Measurements from ENCODE around the gene PGA5. TPM values are rescaled to one million over a fixed set of nuclear protein-coding genes. Genes with fewer than 3 reads are reported as not detected.

Gene PGA5
- total and polyA plus RNA-seq, 9 donors = 0.27 to 1.7 (median 0.94) TPM; not detected in 4

GRCh38 chr11:61268588-61269250, 27.7 kb downstream of the PGA5 start:
- DNase-seq = no peak
- Histone ChIP-seq H3K27me3 (no peaks in the 10 kb centered on the region), H3K4me1 (ENCODE audit: insufficient read depth) (no peaks in the 10 kb centered on the region), H3K27ac (no peak overlapping the region), H3K4me3 (no peak overlapping the region), H3K9me3 (no peaks in the 10 kb centered on the region), H3K36me3 (no peaks in the 10 kb centered on the region)
- TF ChIP-seq EP300 (IDR thresholded peaks at IDR 0.05) (no peak), CTCF (IDR thresholded peaks at IDR 0.05) (no peak), POLR2A (IDR thresholded peaks at IDR 0.05) (no peak)
- intact Hi-C loops (cut with DNase I) = no loop called here
- WGBS, 3 donors = 90 to 92% (median 91%) methylated on average over 15 of the region's 15 CpGs

- no peaks in the 10 kb centered on the region for H3K9me3 ChIP-seq
- intact Hi-C loops (cut with DNase I) = no loop called here
- no peak for TF ChIP-seq EP300 (IDR thresholded peaks at IDR 0.05)
- no peak for TF ChIP-seq CTCF (IDR thresholded peaks at IDR 0.05)
- no peak for TF ChIP-seq POLR2A (IDR thresholded peaks at IDR 0.05)
- no peaks in the 10 kb centered on the region for H3K36me3 ChIP-seq
- no peak for DNase-seq
- WGBS, 3 donors = 83 to 87% (median 86%) methylated on average over 7 of the region's 7 CpGs
- no peaks in the 10 kb centered on the region for H3K4me1 ChIP-seq (ENCODE audit: insufficient read depth)
- no peaks in the 10 kb centered on the region for H3K27me3 ChIP-seq
- H3K27ac ChIP-seq = no peak overlapping the region
- H3K4me3 ChIP-seq = no peak overlapping the region
These were observed 29.5 kb downstream of the PGA5 start for GRCh38 chr11:61270354-61271076.

- 96 to 99% (median 97%) methylated on average over 3 of the region's 3 CpGs for WGBS, 3 donors
These were observed 31.8 kb downstream of the PGA5 start for GRCh38 chr11:61272731-61273130.

More at GRCh38 chr11:61272731-61273130, 31.8 kb downstream of the PGA5 start:
- Histone ChIP-seq H3K27ac (no peak overlapping the region), H3K36me3 (no peaks in the 10 kb centered on the region), H3K4me3 (no peak overlapping the region), H3K9me3 (no peaks in the 10 kb centered on the region), H3K27me3 (no peaks in the 10 kb centered on the region), H3K4me1 (ENCODE audit: insufficient read depth) (no peaks in the 10 kb centered on the region)
- no peak for DNase-seq
- TF ChIP-seq CTCF (IDR thresholded peaks at IDR 0.05) (no peak), POLR2A (IDR thresholded peaks at IDR 0.05) (no peak)
- intact Hi-C loops (cut with DNase I) = no loop called here

Data from ovary (tissue), 9 donors.